ENCODE measurements around the gene CNR1.

Gene CNR1

GRCh38 chr6:88143421-88144157 is 22.6 kb downstream of the CNR1 start:
- DNase-seq, result no peak

GRCh38 chr6:88142297-88142668 is 23.9 kb downstream of the CNR1 start:
- DNase-seq, result no peak

- no peak for DNase-seq
Observed at GRCh38 chr6:88141561-88142296, 24.4 kb downstream of the CNR1 start.

- no peak for DNase-seq
Observed at GRCh38 chr6:88137915-88138314, 28.2 kb downstream of the CNR1 start.

GRCh38 chr6:88135578-88136114 is 30.5 kb downstream of the CNR1 start:
- no peak for DNase-seq

- DNase-seq, result no peak
Observed at GRCh38 chr6:88134575-88134974, 31.6 kb downstream of the CNR1 start.

- DNase-seq, result no peak
Observed at GRCh38 chr6:88133718-88134117, 32.4 kb downstream of the CNR1 start.

- no peak for DNase-seq
Observed at GRCh38 chr6:88124925-88125557, 41.1 kb downstream of the CNR1 start.

- no peak for DNase-seq
Observed at GRCh38 chr6:88120635-88121034, 45.5 kb downstream of the CNR1 start.

GRCh38 chr6:88119769-88120168 is 46.4 kb downstream of the CNR1 start:
- no peak for DNase-seq

GRCh38 chr6:88116276-88116675 is 49.9 kb downstream of the CNR1 start:
- DNase-seq, result no peak

- no peak for DNase-seq
Observed at GRCh38 chr6:88115307-88115706, 50.8 kb downstream of the CNR1 start.

- DNase-seq, result no peak
Observed at GRCh38 chr6:88114838-88115237, 51.3 kb downstream of the CNR1 start.

- DNase-seq, result no peak
Observed at GRCh38 chr6:88111991-88112390, 54.2 kb downstream of the CNR1 start.

- no peak for DNase-seq
Observed at GRCh38 chr6:88107241-88107640, 58.9 kb downstream of the CNR1 start.

- DNase-seq, result no peak
Observed at GRCh38 chr6:88105741-88106340, 60.3 kb downstream of the CNR1 start.

Measured in femur (tissue), 1 donor.